CD4-positive, alpha-beta T cell (primary cell): ENCODE results near the gene ALG10. TPM values are rescaled to one million over a fixed set of nuclear protein-coding genes. Genes with fewer than 3 reads are reported as not detected.

Experiments
- ATAC-seq: fragments of 200-7000 bp; cut with Tn5 transposase; one replicate; pipeline ENCODE4 v1.10.0; 2022; ENCODE audit warnings: mild to moderate bottlenecking; ENCODE audit not compliant: poor library complexity
- CTCF ChIA-PET: fragments of 350-600 bp; sonication (Branson Sonifier 250); formaldehyde crosslinking; loops from one replicate; lab custom pipeline; 2021; ENCODE audit warnings: antibody characterized with exemption, inconsistent platforms; lab: Charles Lee
- POLR2A ChIA-PET: fragments of 350-600 bp; sonication (Branson Sonifier 250); formaldehyde crosslinking; loops from one replicate; lab custom pipeline; 2021; ENCODE audit warnings: antibody characterized with exemption, inconsistent platforms; lab: Charles Lee
- DNase-seq, 14 experiments: peaks; one replicate each; pipeline ENCODE4 v3.0.0-alpha.2; 2013 to 2020; ENCODE audit warnings: mixed read lengths in 2 of 14
- H3K27ac ChIP-seq, 2 donors: one replicate each; pipeline versions ENCODE4 v1.5.1 to v1.7.0; 2013; ENCODE audit warnings: low read length in 2 of 2, low read depth in 1 of 2, mild to moderate bottlenecking in 1 of 2
- H3K27me3 ChIP-seq, 2 experiments: 1 replicate in 1 of 2; 2 replicates in 1 of 2; pipeline versions ENCODE4 v1.6.1 to v1.7.0; 2013; ENCODE audit warnings: low read length in 2 of 2, control low read depth in 1 of 2, mild to moderate bottlenecking in 1 of 2, moderate library complexity in 1 of 2; ENCODE audit not compliant: insufficient read depth in 2 of 2, control insufficient read depth in 1 of 2
- H3K36me3 ChIP-seq: one replicate; pipeline ENCODE4 v1.6.1; 2013; ENCODE audit warnings: low read length, control low read depth; ENCODE audit not compliant: insufficient read depth
- H3K4me1 ChIP-seq: one replicate; pipeline ENCODE4 v1.6.1; 2013; ENCODE audit warnings: low read length, control low read depth; ENCODE audit not compliant: insufficient read depth
- H3K4me3 ChIP-seq: one replicate; pipeline ENCODE4 v1.5.1; 2013; ENCODE audit warnings: mild to moderate bottlenecking, low read length, moderate library complexity
- H3K9me3 ChIP-seq, 2 experiments: 1 replicate in 1 of 2; 2 replicates in 1 of 2; pipeline versions ENCODE4 v1.6.1 to v1.7.0; 2013; ENCODE audit warnings: low read length in 2 of 2, mild to moderate bottlenecking in 2 of 2, control low read depth in 1 of 2, moderate library complexity in 1 of 2; ENCODE audit not compliant: control insufficient read depth in 1 of 2, insufficient read depth in 1 of 2
- H3K27ac Mint-ChIP-seq: one replicate; pipeline ENCODE4 v1.8.0; 2020; ENCODE audit warnings: mixed read lengths
- H3K27me3 Mint-ChIP-seq: one replicate; pipeline ENCODE4 v1.8.0; 2021; ENCODE audit warnings: mixed read lengths
- H3K36me3 Mint-ChIP-seq: one replicate; pipeline ENCODE4 v1.8.0; 2021; ENCODE audit warnings: low read depth, mixed read lengths
- H3K4me1 Mint-ChIP-seq: one replicate; pipeline ENCODE4 v1.8.0; 2021; ENCODE audit warnings: low read depth, mixed read lengths
- H3K4me3 Mint-ChIP-seq: one replicate; pipeline ENCODE4 v1.8.0; 2020; ENCODE audit warnings: mild to moderate bottlenecking, mixed read lengths
- H3K9me3 Mint-ChIP-seq: one replicate; pipeline ENCODE4 v1.8.0; 2020; ENCODE audit warnings: mixed read lengths
- CTCF ChIP-seq: fragments of 200-600 bp; IDR thresholded peaks from one replicate; pipeline ENCODE4 v1.8.0; 2022; ENCODE audit warnings: antibody characterized with exemption, mild to moderate bottlenecking
- intact Hi-C, 2 experiments: fragments of 100-400 bp; cut with DNase I in 1 of 2; cut with micrococcal nuclease in 1 of 2; formaldehyde crosslinking; loops; one replicate each; pipeline versions ENCODE4 v1.15.1 to v1.9.0; 2023 to 2025; cut with DNase I, micrococcal nuclease
- total RNA-seq, 174 experiments: library from RNA in 2 of 174; stranded (reverse) in 2 of 174; gene quantifications; one replicate each; pipeline ENCODE4 v1.2.3 and lab custom pipeline; 2021 to 2026

The ALG10 gene
- total RNA-seq, 2 experiments from 2014 or later, result 9.0 to 10.7 TPM

- no peak overlapping the region for H3K4me3 Mint-ChIP-seq
- no peaks in the 10 kb centered on the region for H3K4me1 ChIP-seq
- ATAC-seq (no peak), DNase-seq (no peak)
- H3K36me3 ChIP-seq, result no peaks in the 10 kb centered on the region
- no peak overlapping the region for H3K27ac Mint-ChIP-seq
- peaks cover 0 to 2% of the 10 kb centered on the region in 2 experiments for H3K27me3 ChIP-seq
- ChIA-PET POLR2A (no interaction called here), CTCF (no interaction called here)
- no peaks in the 10 kb centered on the region for H3K27me3 Mint-ChIP-seq
- peaks cover 3% of the 10 kb centered on the region for H3K9me3 Mint-ChIP-seq
- H3K9me3 ChIP-seq, result peaks cover 0 to 7% of the 10 kb centered on the region in 2 experiments
- no peak for TF ChIP-seq CTCF
- H3K36me3 Mint-ChIP-seq, result no peaks in the 10 kb centered on the region
- no peak overlapping the region for H3K4me3 ChIP-seq
- no peaks in the 10 kb centered on the region for H3K4me1 Mint-ChIP-seq
- intact Hi-C loops, result no loop called here
- no peak overlapping the region for H3K27ac ChIP-seq
Measured at GRCh38 chr12:34048714-34049113, 26.4 kb downstream of the ALG10 start.

GRCh38 chr12:34051486-34051885, 29.2 kb downstream of the ALG10 start:
- TF ChIP-seq CTCF, result no peak
- Mint-ChIP-seq H3K4me3 (no peak overlapping the region), H3K27ac (no peak overlapping the region), H3K27me3 (no peaks in the 10 kb centered on the region), H3K9me3 (peaks cover 3% of the 10 kb centered on the region), H3K4me1 (peaks cover 5% of the 10 kb centered on the region), H3K36me3 (no peaks in the 10 kb centered on the region)
- Histone ChIP-seq H3K4me3 (no peak overlapping the region), H3K27me3 (peaks cover 0 to 2% of the 10 kb centered on the region in 2 experiments), H3K27ac (no peak overlapping the region), H3K9me3 (peaks cover 0 to 7% of the 10 kb centered on the region in 2 experiments), H3K36me3 (no peaks in the 10 kb centered on the region), H3K4me1 (no peaks in the 10 kb centered on the region)
- intact Hi-C loops, result no loop called here
- ATAC-seq, result no peak
- ChIA-PET CTCF (no interaction called here), POLR2A (no interaction called here)
- DNase-seq, result no peak

GRCh38 chr12:34054938-34055337, 32.6 kb downstream of the ALG10 start:
- H3K4me3 Mint-ChIP-seq, result no peak overlapping the region
- Histone ChIP-seq H3K27me3 (no peaks in the 10 kb centered on the region), H3K36me3 (no peaks in the 10 kb centered on the region), H3K9me3 (no peaks in the 10 kb centered on the region), H3K4me3 (no peak overlapping the region), H3K4me1 (no peaks in the 10 kb centered on the region), H3K27ac (no peak overlapping the region)
- H3K27me3 Mint-ChIP-seq, result peaks cover 10% of the 10 kb centered on the region
- ATAC-seq, result no peak
- no peak for DNase-seq
- ChIA-PET CTCF (no interaction called here), POLR2A (no interaction called here)
- peaks cover 5% of the 10 kb centered on the region for H3K4me1 Mint-ChIP-seq
- H3K36me3 Mint-ChIP-seq, result no peaks in the 10 kb centered on the region
- H3K9me3 Mint-ChIP-seq, result peaks cover 3% of the 10 kb centered on the region
- TF ChIP-seq CTCF, result no peak
- no peak overlapping the region for H3K27ac Mint-ChIP-seq
- intact Hi-C loops, result no loop called here
